SU-DHL-6 (cell line): ENCODE data around the gene CD300A.

Source experiments
- EZH2phosphoT487 ChIP-seq: fragments of 200-600 bp; sonication (generic), shearing (Covaris generic); conservative IDR thresholded peaks from 2 replicates; pipeline ENCODE4 v1.6.1; 2018; ENCODE audit warnings: mild to moderate bottlenecking, antibody characterized with exemption, low read length, moderate library complexity, mixed read lengths
- TF ChIP-seq, protein P1 (sequence below): fragments of 200-600 bp; sonication (generic); IDR thresholded peaks from one replicate; pipeline ENCODE4 v1.5.1; 2017; ENCODE audit warnings: antibody characterized with exemption, mild to moderate bottlenecking, low read length, moderate library complexity; ENCODE audit not compliant: insufficient read depth, poor library complexity, severe bottlenecking

- TF ChIP-seq, protein P1, sequence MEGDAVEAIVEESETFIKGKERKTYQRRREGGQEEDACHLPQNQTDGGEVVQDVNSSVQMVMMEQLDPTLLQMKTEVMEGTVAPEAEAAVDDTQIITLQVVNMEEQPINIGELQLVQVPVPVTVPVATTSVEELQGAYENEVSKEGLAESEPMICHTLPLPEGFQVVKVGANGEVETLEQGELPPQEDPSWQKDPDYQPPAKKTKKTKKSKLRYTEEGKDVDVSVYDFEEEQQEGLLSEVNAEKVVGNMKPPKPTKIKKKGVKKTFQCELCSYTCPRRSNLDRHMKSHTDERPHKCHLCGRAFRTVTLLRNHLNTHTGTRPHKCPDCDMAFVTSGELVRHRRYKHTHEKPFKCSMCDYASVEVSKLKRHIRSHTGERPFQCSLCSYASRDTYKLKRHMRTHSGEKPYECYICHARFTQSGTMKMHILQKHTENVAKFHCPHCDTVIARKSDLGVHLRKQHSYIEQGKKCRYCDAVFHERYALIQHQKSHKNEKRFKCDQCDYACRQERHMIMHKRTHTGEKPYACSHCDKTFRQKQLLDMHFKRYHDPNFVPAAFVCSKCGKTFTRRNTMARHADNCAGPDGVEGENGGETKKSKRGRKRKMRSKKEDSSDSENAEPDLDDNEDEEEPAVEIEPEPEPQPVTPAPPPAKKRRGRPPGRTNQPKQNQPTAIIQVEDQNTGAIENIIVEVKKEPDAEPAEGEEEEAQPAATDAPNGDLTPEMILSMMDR: no peak
- no peak for TF ChIP-seq EZH2phosphoT487
Observed at GRCh38 chr17:74460241-74460640, 6.2 kb upstream of the CD300A start.
